GDM1 (cell line): ENCODE measurements around the gene RALA.
"Not testable (repeated sequence)": the region's sequence is repeated elsewhere in the genome, so short reads cannot be mapped to it uniquely, and the experiment has no call there.

Experiments
- DNase-seq: peaks from one replicate; lab custom pipeline; 2025; lab: John Stamatoyannopoulos, UW

Gene RALA

GRCh38 chr7:39647816-39648215, 24.4 kb downstream of the RALA start:
- no peak for DNase-seq

- DNase-seq: no peak
These were observed 27.3 kb downstream of the RALA start for GRCh38 chr7:39650676-39651075.

- no peak for DNase-seq
These were observed 27.9 kb downstream of the RALA start for GRCh38 chr7:39651265-39651664.

- DNase-seq: no peak
These were observed 33.0 kb downstream of the RALA start for GRCh38 chr7:39656415-39656814.

- DNase-seq: no peak
These were observed 36.1 kb downstream of the RALA start for GRCh38 chr7:39659356-39660013.

- DNase-seq: no peak
These were observed 38.6 kb downstream of the RALA start for GRCh38 chr7:39661960-39662359.

GRCh38 chr7:39663263-39663662, 39.9 kb downstream of the RALA start:
- DNase-seq: no peak

- no peak for DNase-seq
These were observed 40.7 kb downstream of the RALA start for GRCh38 chr7:39664057-39664456.

- no peak for DNase-seq
These were observed 41.2 kb downstream of the RALA start for GRCh38 chr7:39664585-39664984.

- no peak for DNase-seq
These were observed 43.2 kb downstream of the RALA start for GRCh38 chr7:39666562-39666961.

- DNase-seq: no peak
These were observed 44.1 kb downstream of the RALA start for GRCh38 chr7:39667341-39667923.

GRCh38 chr7:39668280-39668679, 44.9 kb downstream of the RALA start:
- not testable (repeated sequence) for DNase-seq

- no peak for DNase-seq
These were observed 46.7 kb downstream of the RALA start for GRCh38 chr7:39670052-39670451.

GRCh38 chr7:39670934-39671333, 47.6 kb downstream of the RALA start:
- no peak for DNase-seq

GRCh38 chr7:39672176-39672575, 48.8 kb downstream of the RALA start:
- no peak for DNase-seq

- no peak for DNase-seq
These were observed 50.5 kb downstream of the RALA start for GRCh38 chr7:39673868-39674267.

GRCh38 chr7:39674406-39674805, 51.0 kb downstream of the RALA start:
- no peak for DNase-seq

- no peak for DNase-seq
These were observed 53.0 kb downstream of the RALA start for GRCh38 chr7:39676346-39676745.

GRCh38 chr7:39678930-39679709, 55.7 kb downstream of the RALA start:
- DNase-seq: no peak

- not testable (repeated sequence) for DNase-seq
These were observed 56.5 kb downstream of the RALA start for GRCh38 chr7:39679874-39680273.

- DNase-seq: no peak
These were observed 58.6 kb downstream of the RALA start for GRCh38 chr7:39681887-39682441.

GRCh38 chr7:39683216-39683845, 60.0 kb downstream of the RALA start:
- no peak for DNase-seq
